ENCODE data around the gene PDGFD. TPM values are rescaled to one million over a fixed set of nuclear protein-coding genes. Genes with fewer than 3 reads are reported as not detected.

PDGFD gene
- total and polyA plus RNA-seq, 2 experiments from 2014 or later = 1.9 to 4.5 TPM

- no peak for TF ChIP-seq JUNB (IDR thresholded peaks at IDR 0.05; ENCODE audit: unreplicated experiment)
- TF ChIP-seq CREB1 (CRISPR knock-in tag; IDR thresholded peaks at IDR 0.05; ENCODE audit: low read depth) = no peak
These were observed 37.5 kb downstream of the PDGFD start (continued) for GRCh38 chr11:104126464-104126863.

GRCh38 chr11:104124979-104125378 is 39.0 kb downstream of the PDGFD start:
- Histone ChIP-seq H3K79me2 (replicated peaks; ENCODE audit: insufficient read depth) (no peaks in the 10 kb centered on the region), H3K27me3 (ENCODE audit: insufficient read depth) (no peaks in the 10 kb centered on the region), H3K9me2 (ENCODE audit: insufficient read depth) (no peaks in the 10 kb centered on the region), H3K36me3 (ENCODE audit: insufficient read depth) (no peaks in the 10 kb centered on the region), H3K4me1 (ENCODE audit: insufficient read depth) (peaks cover 21% of the 10 kb centered on the region), H3K4me3 (no peak overlapping the region), H3K4me2 (no peak overlapping the region), H4K20me1 (replicated peaks; ENCODE audit: insufficient read depth) (no peaks in the 10 kb centered on the region), H2AFZ (no peak overlapping the region), H3K27ac (ENCODE audit: low read depth) (no peak overlapping the region), H3F3A (replicated peaks; ENCODE audit: low read depth) (no peaks in the 10 kb centered on the region)
- H3K27me3 Mint-ChIP-seq (ENCODE audit: insufficient read depth, low read depth, poor library complexity) = peaks cover 5% of the 10 kb centered on the region
- H3K4me3 Mint-ChIP-seq = no peak overlapping the region
- TF ChIP-seq ZNF331 (CRISPR knock-in tag; IDR thresholded peaks at IDR 0.05; ENCODE audit: low read depth) (no peak), CTCF (conservative IDR thresholded peaks at IDR 0.05; ENCODE audit: low read depth in 2 of 2) (no peak), ZNF462 (CRISPR knock-in tag; IDR thresholded peaks at IDR 0.05) (no peak), JUNB (IDR thresholded peaks at IDR 0.05; ENCODE audit: unreplicated experiment) (no peak), REST (IDR thresholded peaks at IDR 0.05; ENCODE audit: unreplicated experiment) (no peak), NANOG (IDR thresholded peaks at IDR 0.05; ENCODE audit: borderline replicate concordance) (no peak), POLR2AphosphoS5 (IDR thresholded peaks at IDR 0.05; ENCODE audit: low read depth) (no peak), EZH2phosphoT487 (IDR thresholded peaks at IDR 0.05; ENCODE audit: unreplicated experiment) (no peak), EZH2 (IDR thresholded peaks at IDR 0.05; ENCODE audit: low read depth, unreplicated experiment) (no peak), ETS1 (IDR thresholded peaks at IDR 0.05) (no peak), STAT1 (IDR thresholded peaks at IDR 0.05; ENCODE audit: unreplicated experiment) (no peak), CREB1 (CRISPR knock-in tag; IDR thresholded peaks at IDR 0.05; ENCODE audit: low read depth) (no peak), ZNF114 (CRISPR knock-in tag; IDR thresholded peaks at IDR 0.05) (no peak)
- DNase-seq (ENCODE audit: low spot score) (no peak), ATAC-seq (no peak)
- no peak overlapping the region for H3K27ac Mint-ChIP-seq
- H3K4me1 Mint-ChIP-seq = peaks cover 20% of the 10 kb centered on the region
- H3K36me3 Mint-ChIP-seq (ENCODE audit: low read depth) = no peaks in the 10 kb centered on the region
- H3K9me3 Mint-ChIP-seq = no peaks in the 10 kb centered on the region
